ENCODE data around the gene MYO3B. TPM values are rescaled to one million over a fixed set of nuclear protein-coding genes. Genes with fewer than 3 reads are reported as not detected.

Gene MYO3B
- total and polyA plus RNA-seq, 7 donors: 0.34 TPM; not detected in 6

- no peaks in the 10 kb centered on the region for H3K36me3 ChIP-seq
- H3K9me3 ChIP-seq: no peaks in the 10 kb centered on the region
- H3K27ac ChIP-seq: peak overlapping the region; percentile 18 to 64 (median 24)
- H3K4me3 ChIP-seq: no peak overlapping the region
- TF ChIP-seq POLR2A (IDR thresholded peaks at IDR 0.05): no peak
- TF ChIP-seq CTCF (IDR thresholded peaks at IDR 0.05): no peak
- intact Hi-C loops (cut with DNase I): loop anchor here (5.0 to 10.0 kb wide), 2 partner anchors 93 to 216 kb away; partner anchors contain the start of gene SP5
- 83 to 89% methylated on average over 6 of the region's 6 CpGs for WGBS, 2 donors
- no peak for DNase-seq
- H3K27me3 ChIP-seq: no peaks in the 10 kb centered on the region
- H3K4me1 ChIP-seq: peaks cover 0 to 31% (median 17%) of the 10 kb centered on the region in 4 donors
These were observed 323.6 kb downstream of the MYO3B start for GRCh38 chr2:170501421-170502043.

GRCh38 chr2:170502361-170503130 is 324.6 kb downstream of the MYO3B start:
- Histone ChIP-seq H3K27me3 (no peaks in the 10 kb centered on the region), H3K36me3 (no peaks in the 10 kb centered on the region), H3K4me1 (peaks cover 0 to 38% (median 20%) of the 10 kb centered on the region in 4 donors), H3K4me3 (no peak overlapping the region), H3K27ac (peak overlapping the region in 2 of 4 donors; percentile 28 to 64), H3K9me3 (no peaks in the 10 kb centered on the region)
- no peak for TF ChIP-seq POLR2AphosphoS5 (IDR thresholded peaks at IDR 0.05)
- TF ChIP-seq EP300 (IDR thresholded peaks at IDR 0.05): no peak
- no peak for TF ChIP-seq POLR2A (IDR thresholded peaks at IDR 0.05)
- TF ChIP-seq CTCF (IDR thresholded peaks at IDR 0.05): no peak
- DNase-seq: no peak
- 71% methylated on average over 8 of the region's 8 CpGs for WGBS, 2 donors
- intact Hi-C loops (cut with DNase I): loop anchor here (5.0 to 10.0 kb wide), 2 partner anchors 92 to 215 kb away; partner anchors contain the start of gene SP5

GRCh38 chr2:170503563-170503962 is 325.6 kb downstream of the MYO3B start:
- TF ChIP-seq EP300 (IDR thresholded peaks at IDR 0.05): no peak
- TF ChIP-seq CTCF (IDR thresholded peaks at IDR 0.05): no peak
- TF ChIP-seq POLR2AphosphoS5 (IDR thresholded peaks at IDR 0.05): no peak
- no peak for TF ChIP-seq POLR2A (IDR thresholded peaks at IDR 0.05)
- Histone ChIP-seq H3K27ac (no peak overlapping the region), H3K4me3 (no peak overlapping the region), H3K27me3 (no peaks in the 10 kb centered on the region), H3K4me1 (peaks cover 0 to 41% (median 20%) of the 10 kb centered on the region in 4 donors), H3K9me3 (no peaks in the 10 kb centered on the region), H3K36me3 (no peaks in the 10 kb centered on the region)
- intact Hi-C loops (cut with DNase I): loop anchor here (5.0 to 10.0 kb wide), 2 partner anchors 91 to 214 kb away; partner anchors contain the start of gene SP5
- no peak for DNase-seq
- WGBS, 2 donors: 54 to 79% methylated on average over 3 of the region's 3 CpGs

GRCh38 chr2:170503971-170504809 is 326.2 kb downstream of the MYO3B start:
- intact Hi-C loops (cut with DNase I): loop anchor here (5.0 to 10.0 kb wide), 2 partner anchors 91 to 213 kb away; partner anchors contain the start of gene SP5
- no peak overlapping the region for H3K27ac ChIP-seq
- WGBS, 2 donors: 79 to 82% methylated on average over 14 of the region's 14 CpGs

More at GRCh38 chr2:170503971-170504809, 326.2 kb downstream of the MYO3B start:
- Histone ChIP-seq H3K27me3 (no peaks in the 10 kb centered on the region), H3K9me3 (no peaks in the 10 kb centered on the region), H3K4me1 (peaks cover 0 to 41% (median 20%) of the 10 kb centered on the region in 4 donors), H3K4me3 (no peak overlapping the region), H3K36me3 (no peaks in the 10 kb centered on the region)
- no peak for TF ChIP-seq CTCF (IDR thresholded peaks at IDR 0.05)
- no peak for TF ChIP-seq POLR2A (IDR thresholded peaks at IDR 0.05)
- TF ChIP-seq EP300 (IDR thresholded peaks at IDR 0.05): no peak
- TF ChIP-seq POLR2AphosphoS5 (IDR thresholded peaks at IDR 0.05): no peak
- DNase-seq: no peak

Measured in sigmoid colon (tissue), 7 donors.